ENCODE results near the gene LMCD1. TPM values are rescaled to one million over a fixed set of nuclear protein-coding genes. Genes with fewer than 3 reads are reported as not detected.
A peak's percentile ranks its signal among the peaks of the same experiment; 100 is the strongest.

Gene LMCD1
- total and polyA plus RNA-seq, 9 donors, result 114 to 221 (median 185) TPM

- H3K4me3 ChIP-seq (ENCODE audit: low read length), result no peak overlapping the region
- 19% methylated on average over 24 of the region's 24 CpGs for WGBS (ENCODE audit: insufficient coverage)
- peak; percentile 82 for DNase-seq
- H3K27me3 ChIP-seq (ENCODE audit: control insufficient read depth, insufficient read depth, low read length), result peaks cover 2% of the 10 kb centered on the region
- peaks cover 25% of the 10 kb centered on the region for H3K4me1 ChIP-seq (ENCODE audit: control insufficient read depth, insufficient read depth, low read length)
- H3K36me3 ChIP-seq (ENCODE audit: control insufficient read depth, insufficient read depth, low read length), result no peaks in the 10 kb centered on the region
- H3K9me3 ChIP-seq (replicated peaks; ENCODE audit: control insufficient read depth, low read depth, low read length), result peaks cover 5% of the 10 kb centered on the region
- H3K27ac ChIP-seq (ENCODE audit: low read length), result no peak overlapping the region
Measured at GRCh38 chr3:8622873-8623691, 121.5 kb downstream of the LMCD1 start.

GRCh38 chr3:8623741-8624140, 122.1 kb downstream of the LMCD1 start:
- Histone ChIP-seq H3K4me1 (ENCODE audit: control insufficient read depth, insufficient read depth, low read length) (peaks cover 25% of the 10 kb centered on the region), H3K4me3 (ENCODE audit: low read length) (no peak overlapping the region), H3K27ac (ENCODE audit: low read length) (no peak overlapping the region), H3K9me3 (replicated peaks; ENCODE audit: control insufficient read depth, low read depth, low read length) (peaks cover 5% of the 10 kb centered on the region), H3K27me3 (ENCODE audit: control insufficient read depth, insufficient read depth, low read length) (peaks cover 2% of the 10 kb centered on the region), H3K36me3 (ENCODE audit: control insufficient read depth, insufficient read depth, low read length) (no peaks in the 10 kb centered on the region)
- no peak for DNase-seq
- WGBS (ENCODE audit: insufficient coverage), result 76% methylated on average over 11 of the region's 14 CpGs

Other genes starting within 250 kb of the LMCD1 start
- 1.1 TPM for gene SSUH2, start 143.0 kb downstream of the LMCD1 start, total RNA-seq
- gene SSUH2, start 143.0 kb downstream of the LMCD1 start, polyA plus RNA-seq (ENCODE audit: insufficient read depth in 1 of 8, insufficient read length in 8 of 8, low replicate concordance in 1 of 8), result 1 to 10 TPM; 1.4 to 3.4 (median 2.3) TPM
- 282 TPM for gene CAV3, start 232.0 kb downstream of the LMCD1 start, total RNA-seq
- 100 to 1,000 TPM; 160 to 343 (median 250) TPM for gene CAV3, start 232.0 kb downstream of the LMCD1 start, polyA plus RNA-seq (ENCODE audit: insufficient read depth in 1 of 8, insufficient read length in 8 of 8, low replicate concordance in 1 of 8)

Measured in muscle of leg (tissue), 11 donors.